ENCODE results near the gene ZNF689.
A peak's percentile ranks its signal among the peaks of the same experiment; 100 is the strongest.
"Not testable (repeated sequence)": the region's sequence is repeated elsewhere in the genome, so short reads cannot be mapped to it uniquely, and the experiment has no call there.

ZNF689 gene

DNA sequence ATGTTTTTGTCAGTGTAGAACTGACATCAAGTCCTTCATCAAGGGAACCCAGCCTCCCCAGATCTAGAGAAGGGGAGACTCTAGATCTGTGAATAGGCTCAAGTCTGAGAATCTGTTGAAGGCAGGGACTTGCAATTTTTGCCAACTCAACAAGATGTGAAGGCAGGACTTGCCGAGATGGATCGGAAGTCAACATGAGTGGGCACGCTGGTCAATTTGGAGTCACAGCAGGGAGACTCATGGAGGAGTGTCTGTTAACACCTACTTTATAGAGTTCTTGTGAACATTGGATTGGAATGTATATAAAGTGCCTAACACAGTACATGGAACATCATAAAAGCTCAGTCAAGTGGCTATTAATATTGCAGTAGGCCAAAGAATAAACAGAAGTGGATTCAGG is 10.0 kb downstream of the ZNF689 start:
- no peak for DNase-seq (ENCODE audit: low spot score)

DNA sequence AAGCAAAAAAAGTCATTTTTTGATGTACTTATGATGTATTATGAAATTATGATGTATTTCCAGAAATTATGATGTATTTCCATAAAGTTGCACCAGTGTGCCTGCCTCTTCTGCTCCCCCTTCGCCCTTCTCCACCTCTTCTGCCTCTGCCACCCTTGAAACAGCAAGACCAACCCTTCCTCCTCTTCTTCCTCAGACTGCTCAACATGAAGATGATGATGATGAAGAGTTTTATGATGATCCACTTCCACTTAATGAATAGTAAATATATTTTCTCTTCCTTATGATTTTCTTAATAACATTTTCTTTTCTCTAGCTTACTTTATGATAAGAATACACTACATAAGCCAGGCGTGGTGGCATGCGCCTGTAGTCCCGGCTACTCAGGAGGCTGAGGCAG is 17.3 kb downstream of the ZNF689 start:
- no peak for DNase-seq (ENCODE audit: low spot score)

DNA sequence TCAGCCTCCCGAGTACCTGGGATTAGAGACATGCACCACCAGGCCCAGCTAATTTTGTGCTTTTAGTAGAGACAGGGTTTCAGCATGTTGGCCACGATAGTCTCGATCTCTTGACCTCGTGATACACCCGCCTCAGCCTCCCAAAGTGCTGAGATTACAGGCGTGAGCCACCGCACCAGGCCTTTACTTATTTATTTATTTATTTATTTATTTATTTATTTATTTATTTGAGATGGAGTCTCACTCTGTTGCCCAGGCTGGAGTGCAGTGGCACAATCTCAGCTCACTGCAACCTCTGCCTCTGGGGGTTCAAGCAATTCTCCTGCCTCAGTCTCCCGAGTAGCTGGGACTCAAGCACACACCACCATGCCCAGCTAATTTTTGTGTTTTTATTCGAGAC is 19.3 kb downstream of the ZNF689 start:
- DNase-seq (ENCODE audit: low spot score) = not testable (repeated sequence)

- not testable (repeated sequence) for DNase-seq (ENCODE audit: low spot score)
Observed at GRCh38 chr16:30589582-30589981, 20.6 kb downstream of the ZNF689 start.

DNA sequence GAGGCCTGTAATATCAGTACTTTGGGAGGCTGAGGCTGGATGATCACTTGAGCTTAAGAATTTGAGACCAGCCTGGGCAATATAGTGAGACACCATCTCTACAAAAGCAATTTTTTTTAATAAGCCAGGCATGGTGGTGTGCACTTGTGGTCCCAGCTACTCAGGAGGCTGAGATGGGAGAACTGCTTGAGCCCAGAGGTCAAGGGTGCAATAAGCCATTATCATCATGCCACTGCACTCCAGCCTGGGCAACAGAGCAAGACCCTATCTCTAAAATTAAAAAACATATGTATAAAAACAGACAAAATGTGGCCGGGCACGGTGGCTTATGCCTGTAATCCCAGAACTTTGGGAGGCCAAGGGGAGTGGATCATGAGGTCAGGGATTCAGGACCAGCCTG is 21.5 kb downstream of the ZNF689 start:
- no peak for DNase-seq (ENCODE audit: low spot score)

DNA sequence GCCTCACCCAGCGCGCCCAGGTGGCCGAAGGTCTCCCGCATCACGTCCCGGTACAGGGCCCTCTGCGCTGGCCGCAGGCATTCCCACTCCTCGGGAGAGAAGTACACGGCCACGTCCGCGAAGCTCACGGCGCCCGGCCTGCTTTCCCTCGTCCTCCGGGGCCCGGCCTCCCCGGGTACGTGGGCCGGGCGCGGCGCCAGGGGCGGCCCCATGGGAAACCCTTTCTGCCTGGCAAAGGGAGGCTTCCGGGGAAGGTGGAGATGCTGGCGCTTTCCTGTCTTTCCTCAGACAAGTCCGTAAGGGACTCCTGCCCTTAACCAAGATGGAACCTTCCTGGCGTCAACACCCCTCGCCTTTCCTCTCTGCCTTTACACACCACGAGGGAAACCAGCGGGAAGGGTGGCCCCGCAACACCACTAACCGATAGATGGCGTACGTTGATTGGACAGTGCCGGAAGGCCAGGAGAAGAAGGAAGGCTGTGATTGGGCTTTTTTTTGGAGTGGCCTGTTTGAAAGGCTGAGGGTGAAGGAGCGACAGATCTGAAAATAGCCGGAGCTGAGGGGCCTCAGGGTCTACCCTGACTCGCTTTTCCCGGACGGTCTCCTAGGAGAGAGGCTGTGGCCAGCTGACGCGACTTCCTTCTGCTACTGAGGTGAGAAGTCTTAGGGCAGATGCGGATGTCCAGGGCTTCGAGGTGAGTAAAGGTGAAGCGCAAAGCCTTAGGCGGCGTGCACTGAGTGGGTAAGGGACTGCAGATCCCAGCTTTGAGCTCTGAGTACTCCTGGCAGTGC is 24.6 kb downstream of the ZNF689 start, which contains the start of gene ZNF785:
Gene ZNF785, minus strand, starts transcription at position 298 of the 792 bp plus-strand sequence. Its CDS starts 86 bp downstream, at position 212.
- peak; percentile 97 for DNase-seq (ENCODE audit: low spot score)

DNA sequence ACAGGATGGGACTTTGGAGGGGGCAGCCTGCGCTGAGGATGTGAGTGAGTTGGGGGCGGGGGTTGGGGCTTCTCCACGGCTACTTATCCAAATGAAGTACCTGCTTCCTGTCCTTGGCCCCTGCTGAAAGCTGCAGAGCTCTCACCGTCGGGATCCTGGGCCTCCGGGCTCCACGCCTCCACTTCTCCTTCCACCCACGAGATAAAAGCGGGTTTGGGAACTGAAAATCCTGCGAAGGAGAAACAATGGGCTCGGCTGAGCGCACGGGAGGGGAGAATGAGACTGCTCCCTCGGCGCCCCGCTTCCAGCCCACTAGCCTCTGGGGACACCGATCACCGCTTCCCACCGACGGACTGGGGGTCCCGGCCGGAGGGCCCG is 25.2 kb downstream of the ZNF689 start:
- no peak for DNase-seq (ENCODE audit: low spot score)

DNA sequence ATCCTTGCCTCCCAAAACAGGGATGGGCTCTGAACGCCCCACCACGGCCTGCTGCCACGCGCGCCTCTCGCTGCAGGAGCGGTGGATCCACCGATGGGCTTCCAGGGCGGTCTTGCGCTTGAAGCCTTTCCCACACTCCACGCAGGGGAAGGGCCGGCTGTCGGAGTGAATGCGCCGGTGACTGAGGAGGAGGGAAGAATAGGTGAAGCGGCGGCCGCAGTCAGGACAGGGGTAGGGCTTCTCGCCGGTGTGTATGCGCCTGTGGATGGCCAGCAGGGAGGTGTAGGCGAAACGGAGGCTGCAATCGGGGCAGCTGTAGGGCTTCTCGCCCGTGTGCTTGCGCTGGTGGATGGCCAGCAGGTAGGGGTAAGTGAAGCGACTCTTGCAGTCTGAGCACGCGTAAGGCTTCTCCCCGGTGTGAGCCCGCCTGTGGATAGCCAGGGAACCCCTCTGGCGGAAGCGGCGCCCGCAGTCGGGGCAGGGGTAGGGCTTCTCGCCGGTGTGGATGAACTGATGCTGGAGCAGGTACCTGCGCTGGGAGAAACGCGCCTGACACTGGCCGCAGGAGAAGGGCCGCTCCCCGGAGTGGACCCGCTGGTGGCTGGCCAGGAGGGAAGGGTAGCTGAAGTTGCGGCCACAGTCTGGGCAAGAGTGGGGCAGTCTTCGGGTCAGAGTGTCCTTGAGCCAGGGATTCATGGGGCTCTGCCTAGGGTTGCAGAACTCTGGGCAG is 27.4 kb downstream of the ZNF689 start:
- no peak for DNase-seq (ENCODE audit: low spot score)

DNA sequence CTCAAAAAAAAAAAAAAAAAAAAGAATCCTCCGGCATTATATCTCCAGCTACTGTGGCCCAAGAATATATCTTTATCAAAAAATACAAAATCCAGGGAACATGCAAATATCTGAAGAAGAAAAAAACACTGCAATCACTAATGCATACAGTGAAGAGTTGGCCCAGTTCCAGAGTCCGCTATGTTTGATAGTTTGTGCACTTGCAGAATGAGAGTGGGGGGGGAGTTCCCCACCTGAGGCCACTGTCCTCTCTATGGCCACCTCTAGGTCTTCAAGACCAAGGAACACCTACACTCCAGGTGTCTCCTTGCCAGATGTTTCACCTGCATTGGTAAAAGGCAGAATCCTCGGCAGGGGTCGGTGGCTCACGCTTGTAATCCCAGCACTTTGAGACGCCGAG is 28.7 kb downstream of the ZNF689 start:
- DNase-seq (ENCODE audit: low spot score) = no peak

GRCh38 chr16:30574678-30575077 is 35.5 kb downstream of the ZNF689 start:
- DNase-seq (ENCODE audit: low spot score) = no peak

- DNase-seq (ENCODE audit: low spot score) = peak; percentile 99
Observed at GRCh38 chr16:30571445-30572322, 38.5 kb downstream of the ZNF689 start, which contains the start of gene ZNF688. Gene ZNF688, minus strand, starts transcription at chr16:30571714. Its CDS starts 85 bp downstream, at chr16:30571629.

DNA sequence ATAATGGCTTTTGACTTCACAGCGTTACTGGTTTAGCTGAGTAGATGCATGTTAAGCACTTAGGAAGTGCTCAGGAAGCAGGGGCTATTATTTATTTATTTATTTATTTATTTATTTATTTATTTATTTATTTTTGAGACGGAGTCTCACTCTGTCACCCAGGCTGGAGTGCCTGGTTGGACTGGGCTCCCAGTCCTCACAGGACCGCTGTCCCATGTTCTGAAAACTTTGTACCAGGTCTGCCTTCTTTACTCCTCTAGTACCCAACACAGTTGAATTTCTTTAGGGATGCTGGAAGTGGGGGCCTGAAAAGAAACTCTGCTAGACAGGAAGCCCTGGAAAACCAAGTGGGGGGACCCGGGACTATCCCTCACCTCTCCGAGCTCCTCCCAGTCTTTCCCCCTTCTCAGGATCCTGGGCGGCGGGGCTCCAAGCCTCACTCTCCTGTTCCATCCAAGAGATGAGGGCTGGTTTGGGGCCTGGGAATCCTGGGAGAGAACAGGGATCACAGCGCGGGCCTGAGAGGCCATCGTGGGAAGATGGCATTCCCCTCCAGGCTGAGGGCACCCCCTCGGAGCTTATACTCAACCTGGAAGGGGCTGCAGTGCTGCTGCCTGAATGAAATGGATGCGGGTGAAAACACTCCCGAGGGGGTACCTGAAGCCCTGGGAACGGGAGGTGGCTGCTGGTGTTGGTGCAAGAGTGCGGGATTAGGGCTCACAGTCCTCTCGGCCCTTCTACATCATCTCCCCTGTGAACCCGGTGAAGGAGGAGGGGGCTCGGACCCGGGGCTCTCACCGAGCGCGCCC is 39.3 kb downstream of the ZNF689 start:
- DNase-seq (ENCODE audit: low spot score) = no peak

DNA sequence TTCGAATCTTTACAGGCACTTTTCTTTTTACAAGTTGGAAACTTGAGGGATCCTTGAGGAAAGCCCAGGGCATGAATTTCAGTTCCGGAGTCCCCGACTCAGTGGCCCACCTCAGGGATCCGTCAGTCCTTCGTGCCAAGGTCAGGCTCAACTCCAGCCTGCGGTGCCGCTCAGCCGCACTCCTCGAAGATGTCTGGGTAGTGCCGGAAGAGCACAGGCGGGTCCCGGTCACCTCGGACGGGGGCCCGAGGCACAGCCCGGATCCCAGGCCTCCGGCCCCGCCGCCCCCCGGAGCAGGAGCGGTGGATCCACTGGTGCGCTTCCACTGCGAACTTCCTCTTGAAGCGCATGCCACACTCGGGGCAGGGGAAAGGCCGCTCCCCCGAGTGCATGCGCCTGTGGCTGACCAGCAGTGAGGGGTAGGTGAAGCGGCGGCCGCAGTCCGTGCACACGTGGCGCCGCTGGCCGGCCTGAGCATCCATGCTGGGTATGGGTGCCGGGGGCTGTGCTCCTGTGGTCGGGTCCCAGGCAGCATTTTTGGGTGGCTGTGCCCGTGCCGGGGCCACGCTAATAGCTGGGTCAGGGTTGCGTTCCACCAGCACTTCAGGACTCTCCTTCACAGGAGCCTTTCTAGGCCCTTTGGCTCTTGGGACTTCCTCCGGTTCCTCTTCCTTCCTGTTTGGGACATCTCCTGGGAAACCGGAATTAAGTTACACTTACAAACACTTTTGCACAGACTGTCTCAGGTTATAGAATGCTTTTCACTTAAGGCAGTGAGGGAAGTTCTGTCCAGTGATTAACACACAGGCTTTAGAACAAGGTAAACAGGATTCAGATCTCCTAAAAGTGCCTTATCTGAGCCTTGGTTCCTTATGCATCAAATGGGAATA is 40.2 kb downstream of the ZNF689 start:
- no peak for DNase-seq (ENCODE audit: low spot score)

DNA sequence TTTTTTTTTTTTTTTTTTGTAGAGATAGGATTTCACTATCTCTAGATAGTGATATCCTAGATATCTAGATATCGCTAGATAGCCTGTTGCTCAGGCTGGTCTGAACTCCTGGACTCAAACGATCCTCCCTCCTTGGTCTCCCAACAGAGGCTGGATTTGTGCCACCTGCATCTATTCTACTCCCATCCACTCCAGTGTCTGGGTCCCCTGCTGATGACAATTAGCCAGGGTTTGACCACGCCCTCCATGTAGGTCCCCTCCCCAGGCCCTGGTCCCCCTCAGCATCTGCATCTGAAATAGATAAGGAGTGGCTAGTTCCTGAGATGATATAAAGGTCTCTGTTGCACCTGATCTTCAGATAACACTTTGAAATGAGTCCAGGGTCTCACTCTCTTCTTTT is 40.9 kb downstream of the ZNF689 start:
- no peak for DNase-seq (ENCODE audit: low spot score)

- peak; percentile 79 for DNase-seq (ENCODE audit: low spot score)
Observed at GRCh38 chr16:30567991-30568638, 42.1 kb downstream of the ZNF689 start.

- DNase-seq (ENCODE audit: low spot score) = peak; percentile 18
Observed at GRCh38 chr16:30567160-30567990, 42.8 kb downstream of the ZNF689 start.

DNA sequence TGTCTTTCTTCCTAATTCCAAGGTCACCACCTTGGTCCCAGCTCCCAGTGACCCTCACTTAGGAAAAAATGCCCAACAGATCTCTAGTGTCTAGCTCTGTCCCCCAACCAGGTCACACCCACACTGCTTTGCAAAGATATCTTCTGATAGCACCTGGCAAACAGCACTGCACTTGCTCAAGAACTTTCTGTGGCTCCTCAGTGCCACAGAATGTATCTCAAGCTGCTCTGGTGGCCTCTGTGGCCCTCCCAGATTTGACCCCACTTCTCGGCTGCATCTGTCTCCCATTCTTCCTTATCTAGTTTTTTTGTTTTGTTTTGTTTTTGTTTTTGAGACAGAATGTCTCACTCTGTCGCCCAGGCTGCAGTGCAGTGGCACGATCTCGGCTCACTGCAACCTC is 43.7 kb downstream of the ZNF689 start:
- DNase-seq (ENCODE audit: low spot score) = no peak

DNA sequence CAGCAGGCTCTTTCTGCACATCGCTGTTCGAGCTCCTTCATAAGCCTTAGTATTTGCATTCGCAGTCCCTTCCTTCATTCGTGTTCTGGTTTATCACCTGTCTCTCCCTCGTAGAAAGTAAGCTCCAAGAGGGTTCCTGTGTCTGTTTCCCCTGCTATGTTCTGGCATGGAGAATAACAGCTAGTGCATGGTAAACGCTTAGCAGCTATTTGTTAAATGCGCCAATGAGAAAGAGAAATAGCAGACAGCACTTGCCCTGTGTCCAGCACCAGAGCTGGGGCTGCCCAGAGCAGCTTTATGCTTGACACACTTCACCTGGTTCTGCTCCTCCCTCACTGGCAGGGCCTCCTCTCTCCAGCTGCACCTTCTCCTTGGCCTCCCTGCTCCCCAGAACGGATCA is 44.2 kb downstream of the ZNF689 start:
- no peak for DNase-seq (ENCODE audit: low spot score)

DNA sequence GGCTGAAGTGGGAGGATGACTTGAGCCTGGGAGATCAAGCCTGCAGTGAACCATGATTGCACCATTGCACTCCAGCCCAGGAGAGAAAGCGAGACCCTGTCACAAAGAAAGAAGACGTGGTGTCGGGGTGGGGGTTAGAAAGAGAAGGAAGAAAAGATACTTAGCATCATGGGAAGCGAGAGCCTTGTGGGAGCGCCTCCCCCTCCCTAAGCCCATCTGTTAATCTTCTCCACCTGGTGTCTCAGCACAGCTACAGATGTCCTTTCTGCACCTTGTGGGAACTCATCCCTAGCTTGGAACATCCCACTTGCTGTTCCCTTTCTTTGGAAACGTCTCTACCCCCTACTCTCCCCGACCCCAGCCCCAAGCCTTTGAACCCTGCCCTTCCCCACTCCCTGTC is 44.7 kb downstream of the ZNF689 start:
- no peak for DNase-seq (ENCODE audit: low spot score)
